Measurements from ENCODE around the gene CSH2. TPM values are rescaled to one million over a fixed set of nuclear protein-coding genes. Genes with fewer than 3 reads are reported as not detected.
"Not testable (repeated sequence)": the region's sequence is repeated elsewhere in the genome, so short reads cannot be mapped to it uniquely, and the experiment has no call there.

CSH2 gene
- total RNA-seq, 2 experiments from 2014 or later = not detected

- H3K27me3 Mint-ChIP-seq = peaks cover 4% of the 10 kb centered on the region
- DNase-seq = peak; percentile 96
- H3K27ac Mint-ChIP-seq = peak overlapping the region; percentile 95
- peaks cover 21% of the 10 kb centered on the region for H3K4me1 Mint-ChIP-seq
- H3K4me3 Mint-ChIP-seq = peak overlapping the region; percentile 80
- peaks cover 6% of the 10 kb centered on the region for H3K36me3 Mint-ChIP-seq
- peaks cover 14% of the 10 kb centered on the region for H3K9me3 Mint-ChIP-seq
Observed at GRCh38 chr17:63848834-63849689, 24.4 kb downstream of the CSH2 start.

- Mint-ChIP-seq H3K27me3 (peaks cover 4% of the 10 kb centered on the region), H3K9me3 (peaks cover 14% of the 10 kb centered on the region), H3K27ac (no peak overlapping the region), H3K4me1 (peaks cover 25% of the 10 kb centered on the region), H3K4me3 (no peak overlapping the region), H3K36me3 (peaks cover 6% of the 10 kb centered on the region)
- no peak for DNase-seq
Observed at GRCh38 chr17:63847525-63848249, 25.8 kb downstream of the CSH2 start.

GRCh38 chr17:63845509-63845908 is 28.0 kb downstream of the CSH2 start:
- Mint-ChIP-seq H3K36me3 (peaks cover 14% of the 10 kb centered on the region), H3K27ac (no peak overlapping the region), H3K4me1 (peaks cover 33% of the 10 kb centered on the region), H3K9me3 (peaks cover 14% of the 10 kb centered on the region), H3K4me3 (no peak overlapping the region), H3K27me3 (peaks cover 4% of the 10 kb centered on the region)
- DNase-seq = no peak

- peaks cover 34% of the 10 kb centered on the region for H3K4me1 Mint-ChIP-seq
- peak overlapping the region; percentile 90 for H3K4me3 Mint-ChIP-seq
- H3K36me3 Mint-ChIP-seq = peaks cover 17% of the 10 kb centered on the region
- peaks cover 13% of the 10 kb centered on the region for H3K9me3 Mint-ChIP-seq
- peak overlapping the region; percentile 93 for H3K27ac Mint-ChIP-seq
- DNase-seq = no peak
- no peaks in the 10 kb centered on the region for H3K27me3 Mint-ChIP-seq
Observed at GRCh38 chr17:63843910-63844677, 29.4 kb downstream of the CSH2 start.

GRCh38 chr17:63843387-63843888 is 30.0 kb downstream of the CSH2 start:
- not testable (repeated sequence) for DNase-seq, H3K27me3 Mint-ChIP-seq, H3K9me3 Mint-ChIP-seq
- H3K36me3 Mint-ChIP-seq = peaks cover 16% of the 10 kb centered on the region
- peak overlapping the region; percentile 93 for H3K27ac Mint-ChIP-seq
- peaks cover 32% of the 10 kb centered on the region for H3K4me1 Mint-ChIP-seq
- peak overlapping the region; percentile 90 for H3K4me3 Mint-ChIP-seq

GRCh38 chr17:63842540-63843386 is 30.7 kb downstream of the CSH2 start, which contains the start of gene SMARCD2:
Gene SMARCD2, minus strand, starts transcription at chr17:63842685. Its CDS starts 11 bp downstream, at chr17:63842674.
- Mint-ChIP-seq H3K9me3 (peaks cover 2% of the 10 kb centered on the region), H3K4me3 (peak within 1 kb of the TSS; percentile 90), H3K27ac (peak within 1 kb of the TSS; percentile 93), H3K27me3 (no peaks in the 10 kb centered on the region), H3K4me1 (peaks cover 28% of the 10 kb centered on the region), H3K36me3 (peaks cover 11% of the 10 kb centered on the region)
- peak; percentile 99 for DNase-seq

GRCh38 chr17:63842173-63842539 is 31.3 kb downstream of the CSH2 start:
- DNase-seq = no peak
- peaks cover 26% of the 10 kb centered on the region for H3K4me1 Mint-ChIP-seq
- H3K27ac Mint-ChIP-seq = peak overlapping the region; percentile 91
- H3K27me3 Mint-ChIP-seq = no peaks in the 10 kb centered on the region
- H3K9me3 Mint-ChIP-seq = no peaks in the 10 kb centered on the region
- peaks cover 11% of the 10 kb centered on the region for H3K36me3 Mint-ChIP-seq
- H3K4me3 Mint-ChIP-seq = peak overlapping the region; percentile 90

GRCh38 chr17:63841350-63842172 is 31.9 kb downstream of the CSH2 start:
- H3K4me1 Mint-ChIP-seq = peaks cover 26% of the 10 kb centered on the region
- no peak for DNase-seq
- peaks cover 11% of the 10 kb centered on the region for H3K36me3 Mint-ChIP-seq
- peak overlapping the region; percentile 90 for H3K4me3 Mint-ChIP-seq
- H3K9me3 Mint-ChIP-seq = no peaks in the 10 kb centered on the region
- H3K27me3 Mint-ChIP-seq = no peaks in the 10 kb centered on the region
- H3K27ac Mint-ChIP-seq = peak overlapping the region; percentile 91

GRCh38 chr17:63840591-63841349 is 32.7 kb downstream of the CSH2 start:
- Mint-ChIP-seq H3K4me1 (peaks cover 26% of the 10 kb centered on the region), H3K4me3 (peak overlapping the region; percentile 90), H3K27me3 (no peaks in the 10 kb centered on the region), H3K9me3 (no peaks in the 10 kb centered on the region), H3K27ac (peak overlapping the region; percentile 91), H3K36me3 (peaks cover 13% of the 10 kb centered on the region)
- DNase-seq = no peak

- H3K4me3 Mint-ChIP-seq = peak overlapping the region; percentile 43
- H3K9me3 Mint-ChIP-seq = no peaks in the 10 kb centered on the region
- no peak for DNase-seq
- peak overlapping the region; percentile 54 for H3K27ac Mint-ChIP-seq
- H3K36me3 Mint-ChIP-seq = peaks cover 20% of the 10 kb centered on the region
- no peaks in the 10 kb centered on the region for H3K27me3 Mint-ChIP-seq
- peaks cover 30% of the 10 kb centered on the region for H3K4me1 Mint-ChIP-seq
Observed at GRCh38 chr17:63838631-63839171, 34.8 kb downstream of the CSH2 start.

GRCh38 chr17:63837962-63838600 is 35.4 kb downstream of the CSH2 start:
- peaks cover 28% of the 10 kb centered on the region for H3K4me1 Mint-ChIP-seq
- no peaks in the 10 kb centered on the region for H3K9me3 Mint-ChIP-seq
- H3K4me3 Mint-ChIP-seq = no peak overlapping the region
- no peaks in the 10 kb centered on the region for H3K27me3 Mint-ChIP-seq
- H3K36me3 Mint-ChIP-seq = peaks cover 22% of the 10 kb centered on the region
- no peak for DNase-seq
- peak overlapping the region; percentile 75 for H3K27ac Mint-ChIP-seq

- no peak for DNase-seq
- no peak overlapping the region for H3K4me3 Mint-ChIP-seq
- H3K4me1 Mint-ChIP-seq = peaks cover 28% of the 10 kb centered on the region
- no peaks in the 10 kb centered on the region for H3K27me3 Mint-ChIP-seq
- peaks cover 23% of the 10 kb centered on the region for H3K36me3 Mint-ChIP-seq
- no peak overlapping the region for H3K27ac Mint-ChIP-seq
- no peaks in the 10 kb centered on the region for H3K9me3 Mint-ChIP-seq
Observed at GRCh38 chr17:63837480-63837879, 36.0 kb downstream of the CSH2 start.

All from activated naive CD8-positive, alpha-beta T cell treated with anti-CD3 and anti-CD28 coated beads for 36 hours (primary cell).